Hepatocyte (in vitro differentiated cells): ENCODE measurements around the gene ACOT8.

Source experiments
- EZH2 ChIP-seq: fragments of 200-600 bp; sonication (generic); IDR thresholded peaks from 2 replicates; pipeline ENCODE4 v1.6.1; 2016; ENCODE audit warnings: antibody characterized with exemption, mild to moderate bottlenecking, borderline replicate concordance
- TF ChIP-seq, protein P1 (sequence below): fragments of 200-600 bp; sonication (generic); IDR thresholded peaks from 2 replicates; pipeline ENCODE4 v1.5.1; 2016; ENCODE audit warnings: antibody characterized with exemption, mild to moderate bottlenecking; ENCODE audit not compliant: poor library complexity

DNA sequence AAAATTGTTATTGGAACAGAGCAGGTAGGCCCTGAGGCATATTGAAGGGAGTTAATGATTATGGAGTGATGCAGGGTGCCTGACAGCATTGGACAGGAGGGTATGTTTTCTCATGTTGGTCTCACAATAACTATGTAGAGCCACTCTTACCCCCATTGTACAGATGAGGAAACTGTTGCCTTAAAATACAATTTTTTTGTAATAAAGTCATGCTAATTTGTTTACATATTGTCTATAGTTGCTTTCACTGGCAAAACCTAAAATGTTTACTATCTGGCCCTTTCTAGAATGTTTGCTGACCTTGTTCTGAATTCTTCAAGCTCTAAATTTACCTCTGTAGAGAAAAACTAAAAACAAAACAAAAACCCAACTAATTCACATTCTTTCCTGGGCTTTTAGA lies 5.7 kb downstream of the ACOT8 start:
- TF ChIP-seq, protein P1, sequence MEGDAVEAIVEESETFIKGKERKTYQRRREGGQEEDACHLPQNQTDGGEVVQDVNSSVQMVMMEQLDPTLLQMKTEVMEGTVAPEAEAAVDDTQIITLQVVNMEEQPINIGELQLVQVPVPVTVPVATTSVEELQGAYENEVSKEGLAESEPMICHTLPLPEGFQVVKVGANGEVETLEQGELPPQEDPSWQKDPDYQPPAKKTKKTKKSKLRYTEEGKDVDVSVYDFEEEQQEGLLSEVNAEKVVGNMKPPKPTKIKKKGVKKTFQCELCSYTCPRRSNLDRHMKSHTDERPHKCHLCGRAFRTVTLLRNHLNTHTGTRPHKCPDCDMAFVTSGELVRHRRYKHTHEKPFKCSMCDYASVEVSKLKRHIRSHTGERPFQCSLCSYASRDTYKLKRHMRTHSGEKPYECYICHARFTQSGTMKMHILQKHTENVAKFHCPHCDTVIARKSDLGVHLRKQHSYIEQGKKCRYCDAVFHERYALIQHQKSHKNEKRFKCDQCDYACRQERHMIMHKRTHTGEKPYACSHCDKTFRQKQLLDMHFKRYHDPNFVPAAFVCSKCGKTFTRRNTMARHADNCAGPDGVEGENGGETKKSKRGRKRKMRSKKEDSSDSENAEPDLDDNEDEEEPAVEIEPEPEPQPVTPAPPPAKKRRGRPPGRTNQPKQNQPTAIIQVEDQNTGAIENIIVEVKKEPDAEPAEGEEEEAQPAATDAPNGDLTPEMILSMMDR, result no peak
- TF ChIP-seq EZH2, result no peak
